Lower leg skin (tissue), 4 donors: ENCODE data around the gene ZNF681. TPM values are rescaled to one million over a fixed set of nuclear protein-coding genes. Genes with fewer than 3 reads are reported as not detected.
"Not testable (repeated sequence)": the region's sequence is repeated elsewhere in the genome, so short reads cannot be mapped to it uniquely, and the experiment has no call there.

Source experiments
- DNase-seq, 2 donors: peaks; one replicate each; pipeline ENCODE4 v3.0.0-alpha.2; 2019; ENCODE audit warnings: low spot score in 2 of 2
- H3K4me3 ChIP-seq: fragments of 200-600 bp; sonication (generic); 2 replicates; pipeline ENCODE4 v1.5.1; 2017; ENCODE audit warnings: mild to moderate bottlenecking, low read depth; ENCODE audit not compliant: poor library complexity, severe bottlenecking
- POLR2A ChIP-seq, 2 donors: fragments of 450-650 bp; IDR thresholded peaks; one replicate each; pipeline ENCODE4 v1.6.1; 2016 to 2017; ENCODE audit warnings: antibody characterized with exemption in 2 of 2, mild to moderate bottlenecking in 1 of 2, moderate library complexity in 1 of 2
- WGBS, 2 donors: methylation state at CpG; one replicate each; pipeline ENCODE4 v1.1.5; 2018; 5-methylcytosine and 5-hydroxymethylcytosine counted together
- intact Hi-C: fragments of 100-400 bp; cut with DNase I; formaldehyde crosslinking; loops from one replicate; pipeline ENCODE4 v1.15.0; 2023; ENCODE audit warnings: low total_unique reads
- total RNA-seq, 4 donors: library from RNA; depleted of rRNA; stranded (reverse); fragments of >200 nt; gene quantifications; one replicate each; pipeline ENCODE4 v1.1.0, GENCODE V29; 2016
- TF ChIP-seq, protein P1 (sequence below), 3 donors: fragments of 450-650 bp; IDR thresholded peaks; one replicate each; pipeline ENCODE4 v1.5.1; 2016; ENCODE audit warnings: antibody characterized with exemption in 3 of 3, mild to moderate bottlenecking in 3 of 3, moderate library complexity in 2 of 3

Gene ZNF681
- total RNA-seq, 4 donors from 2014 or later, result 1.5 to 3.3 (median 2.7) TPM

DNA sequence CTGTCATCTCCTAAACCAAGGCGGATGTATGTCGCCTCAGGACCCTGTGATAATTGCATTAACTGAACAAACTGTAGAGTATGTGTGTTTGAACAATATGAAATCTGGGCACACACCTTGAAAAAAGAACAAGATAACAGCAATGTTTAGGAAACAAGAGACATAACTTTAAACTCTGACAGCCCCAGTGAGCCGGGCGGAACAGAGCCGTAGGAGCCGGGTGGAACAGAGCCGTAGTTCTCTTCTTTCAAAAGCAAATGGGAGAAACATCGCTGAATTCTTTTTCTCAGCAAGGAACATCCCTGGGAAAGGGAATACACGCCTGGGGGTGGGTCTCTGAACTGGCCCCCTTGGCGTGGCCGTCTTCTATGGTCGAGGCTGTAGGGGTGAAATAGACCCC, 39.9 kb downstream of the ZNF681 start:
- TF ChIP-seq, protein P1, sequence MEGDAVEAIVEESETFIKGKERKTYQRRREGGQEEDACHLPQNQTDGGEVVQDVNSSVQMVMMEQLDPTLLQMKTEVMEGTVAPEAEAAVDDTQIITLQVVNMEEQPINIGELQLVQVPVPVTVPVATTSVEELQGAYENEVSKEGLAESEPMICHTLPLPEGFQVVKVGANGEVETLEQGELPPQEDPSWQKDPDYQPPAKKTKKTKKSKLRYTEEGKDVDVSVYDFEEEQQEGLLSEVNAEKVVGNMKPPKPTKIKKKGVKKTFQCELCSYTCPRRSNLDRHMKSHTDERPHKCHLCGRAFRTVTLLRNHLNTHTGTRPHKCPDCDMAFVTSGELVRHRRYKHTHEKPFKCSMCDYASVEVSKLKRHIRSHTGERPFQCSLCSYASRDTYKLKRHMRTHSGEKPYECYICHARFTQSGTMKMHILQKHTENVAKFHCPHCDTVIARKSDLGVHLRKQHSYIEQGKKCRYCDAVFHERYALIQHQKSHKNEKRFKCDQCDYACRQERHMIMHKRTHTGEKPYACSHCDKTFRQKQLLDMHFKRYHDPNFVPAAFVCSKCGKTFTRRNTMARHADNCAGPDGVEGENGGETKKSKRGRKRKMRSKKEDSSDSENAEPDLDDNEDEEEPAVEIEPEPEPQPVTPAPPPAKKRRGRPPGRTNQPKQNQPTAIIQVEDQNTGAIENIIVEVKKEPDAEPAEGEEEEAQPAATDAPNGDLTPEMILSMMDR (IDR thresholded peaks at IDR 0.05), result no peak
- no peak for TF ChIP-seq POLR2A (IDR thresholded peaks at IDR 0.05)
- intact Hi-C loops, result no loop called here
- 12 to 20% methylated on average over 12 of the region's 12 CpGs for WGBS, 2 donors
- H3K4me3 ChIP-seq, result no peak overlapping the region
- DNase-seq, result no peak

- no peak overlapping the region for H3K4me3 ChIP-seq
- TF ChIP-seq, protein P1 (IDR thresholded peaks at IDR 0.05), result no peak
- no peak for TF ChIP-seq POLR2A (IDR thresholded peaks at IDR 0.05)
- no peak for DNase-seq
- intact Hi-C loops, result no loop called here
Observed at GRCh38 chr19:23716792-23717191, 41.9 kb downstream of the ZNF681 start.

- H3K4me3 ChIP-seq, result no peak overlapping the region
- intact Hi-C loops, result no loop called here
- DNase-seq, result no peak
- WGBS, 2 donors, result 34 to 36% methylated on average over 2 of the region's 2 CpGs
- TF ChIP-seq, protein P1 (IDR thresholded peaks at IDR 0.05), result no peak
- TF ChIP-seq POLR2A (IDR thresholded peaks at IDR 0.05), result no peak
Observed at GRCh38 chr19:23709347-23709746, 49.3 kb downstream of the ZNF681 start.

- 76 to 92% methylated on average over 1 of the region's 1 CpG for WGBS, 2 donors
- intact Hi-C loops, result no loop called here
Observed at GRCh38 chr19:23706657-23707056, 52.0 kb downstream of the ZNF681 start.

GRCh38 chr19:23699521-23699860, 59.2 kb downstream of the ZNF681 start:
- no peak overlapping the region for H3K4me3 ChIP-seq
- intact Hi-C loops, result no loop called here
- 42 to 55% methylated on average over 2 of the region's 2 CpGs for WGBS, 2 donors
- no peak for DNase-seq
- TF ChIP-seq, protein P1 (IDR thresholded peaks at IDR 0.05), result no peak
- TF ChIP-seq POLR2A (IDR thresholded peaks at IDR 0.05), result no peak

More at GRCh38 chr19:23706657-23707056, 52.0 kb downstream of the ZNF681 start:
- no peak overlapping the region for H3K4me3 ChIP-seq
- TF ChIP-seq, protein P1 (IDR thresholded peaks at IDR 0.05), result no peak
- TF ChIP-seq POLR2A (IDR thresholded peaks at IDR 0.05), result no peak
- DNase-seq, result no peak

GRCh38 chr19:23698711-23699520, 59.8 kb downstream of the ZNF681 start:
- 40 to 45% methylated on average over 6 of the region's 6 CpGs for WGBS, 2 donors
- intact Hi-C loops, result no loop called here
- DNase-seq, result peak in 1 of 2 donors; percentile 61
- H3K4me3 ChIP-seq, result no peak overlapping the region
- TF ChIP-seq, protein P1 (IDR thresholded peaks at IDR 0.05), result no peak
- no peak for TF ChIP-seq POLR2A (IDR thresholded peaks at IDR 0.05)

DNA sequence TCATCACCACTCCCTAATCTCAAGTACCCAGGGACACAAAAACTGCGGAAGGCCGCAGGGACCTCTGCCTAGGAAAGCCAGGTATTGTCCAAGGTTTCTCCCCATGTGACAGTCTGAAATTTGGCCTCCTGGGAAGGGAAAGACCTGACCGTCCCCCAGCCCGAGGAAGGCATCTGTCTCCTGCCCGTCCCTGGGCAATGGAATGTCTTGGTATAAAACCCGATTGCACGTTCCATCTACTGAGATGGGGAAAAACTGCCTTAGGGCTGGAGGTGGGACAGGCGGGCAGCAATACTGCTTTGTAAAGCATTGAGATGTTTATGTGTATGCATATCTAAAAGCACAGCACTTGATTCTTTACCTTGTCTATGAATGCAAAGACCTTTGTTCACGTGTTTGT, 65.8 kb downstream of the ZNF681 start:
- 64 to 68% methylated on average over 9 of the region's 9 CpGs for whole genome bisulfite sequencing, 2 donors
- H3K4me3 ChIP-seq, intact Hi-C loops, DNase-seq: not testable (repeated sequence)
